Type B pancreatic cell (in vitro differentiated cells): ENCODE data around the gene HOXD4. TPM values are rescaled to one million over a fixed set of nuclear protein-coding genes. Genes with fewer than 3 reads are reported as not detected.

Experiments
- DNase-seq: peaks from one replicate; pipeline ENCODE4 v3.0.0; 2021; ENCODE audit warnings: mixed read lengths; ENCODE audit not compliant: unreplicated experiment; ENCODE audit errors: extremely low spot score
- H3K27ac Mint-ChIP-seq: 2 replicates; pipeline ENCODE4 v1.8.0; 2021; ENCODE audit warnings: mild to moderate bottlenecking, mixed read lengths
- H3K27me3 Mint-ChIP-seq: 2 replicates; pipeline ENCODE4 v1.8.0; 2021; ENCODE audit warnings: mixed read lengths
- H3K36me3 Mint-ChIP-seq: 2 replicates; pipeline ENCODE4 v1.8.0; 2021; ENCODE audit warnings: mixed read lengths
- H3K4me1 Mint-ChIP-seq: one replicate; pipeline ENCODE4 v1.8.0; 2021; ENCODE audit warnings: mixed read lengths; ENCODE audit not compliant: unreplicated experiment
- H3K4me3 Mint-ChIP-seq: 2 replicates; pipeline ENCODE4 v1.8.0; 2021; ENCODE audit warnings: mild to moderate bottlenecking, mixed read lengths
- H3K9me3 Mint-ChIP-seq: 2 replicates; pipeline ENCODE4 v1.8.0; 2021; ENCODE audit warnings: mixed read lengths
- CTCF ChIP-seq: fragments of 200-600 bp; sonication (generic); conservative IDR thresholded peaks from 2 replicates; pipeline ENCODE4 v1.5.0; 2021; ENCODE audit warnings: antibody characterized with exemption, mild to moderate bottlenecking
- total RNA-seq: library from RNA; stranded (reverse); gene quantifications from 2 replicates; pipeline ENCODE4 v1.2.1, GENCODE V29; 2021; ENCODE audit warnings: low replicate concordance

The HOXD4 gene
- total RNA-seq, 1 donor from 2014 or later = 37.0 TPM

DNA sequence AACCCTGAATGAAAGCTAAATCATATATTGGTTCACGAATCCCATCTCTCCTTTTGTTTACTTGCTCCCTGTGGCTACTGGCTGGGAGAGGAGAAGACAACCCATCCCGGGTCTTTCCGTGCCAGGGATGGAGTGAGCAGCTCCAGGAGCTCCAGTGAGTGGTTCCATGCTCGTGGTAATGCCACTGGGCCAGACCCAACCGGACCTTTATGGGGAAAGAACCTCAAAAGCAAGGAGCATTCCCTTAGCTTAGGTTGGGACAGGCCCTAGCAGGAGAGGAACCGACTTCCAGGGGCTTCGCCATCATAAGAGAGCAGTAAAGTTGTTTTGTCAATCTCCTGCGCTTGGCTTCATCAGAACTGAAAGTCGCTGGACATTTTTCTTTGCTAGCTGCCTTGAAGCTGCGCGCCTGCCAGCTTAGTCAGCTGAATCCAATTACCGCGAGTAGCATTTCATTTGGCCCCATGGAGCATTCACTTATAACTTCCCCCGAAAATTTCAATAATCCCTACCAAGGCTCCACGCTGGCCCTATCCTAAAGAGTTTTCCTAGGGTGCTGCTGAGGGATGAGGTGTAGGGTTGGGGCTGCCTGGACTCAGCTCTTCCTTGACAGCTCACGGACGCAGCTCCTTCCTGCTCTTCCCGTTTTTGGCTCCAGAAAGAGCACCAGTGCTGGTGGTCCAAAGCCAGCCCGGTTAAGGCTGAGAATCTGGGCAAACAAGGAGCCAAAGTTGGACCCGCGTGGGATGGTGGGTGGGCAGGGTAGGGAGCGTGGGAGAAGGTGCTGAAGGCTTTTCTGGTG, 10.7 kb downstream of the HOXD4 start:
- peaks cover 5% of the 10 kb centered on the region for H3K36me3 Mint-ChIP-seq
- no peak for DNase-seq
- peak overlapping the region; percentile 88 for H3K4me3 Mint-ChIP-seq
- peaks cover 95% of the 10 kb centered on the region for H3K27me3 Mint-ChIP-seq
- H3K4me1 Mint-ChIP-seq = peaks cover 51% of the 10 kb centered on the region
- TF ChIP-seq CTCF = no peak
- H3K27ac Mint-ChIP-seq = peak overlapping the region; percentile 64
- H3K9me3 Mint-ChIP-seq = no peaks in the 10 kb centered on the region

DNA sequence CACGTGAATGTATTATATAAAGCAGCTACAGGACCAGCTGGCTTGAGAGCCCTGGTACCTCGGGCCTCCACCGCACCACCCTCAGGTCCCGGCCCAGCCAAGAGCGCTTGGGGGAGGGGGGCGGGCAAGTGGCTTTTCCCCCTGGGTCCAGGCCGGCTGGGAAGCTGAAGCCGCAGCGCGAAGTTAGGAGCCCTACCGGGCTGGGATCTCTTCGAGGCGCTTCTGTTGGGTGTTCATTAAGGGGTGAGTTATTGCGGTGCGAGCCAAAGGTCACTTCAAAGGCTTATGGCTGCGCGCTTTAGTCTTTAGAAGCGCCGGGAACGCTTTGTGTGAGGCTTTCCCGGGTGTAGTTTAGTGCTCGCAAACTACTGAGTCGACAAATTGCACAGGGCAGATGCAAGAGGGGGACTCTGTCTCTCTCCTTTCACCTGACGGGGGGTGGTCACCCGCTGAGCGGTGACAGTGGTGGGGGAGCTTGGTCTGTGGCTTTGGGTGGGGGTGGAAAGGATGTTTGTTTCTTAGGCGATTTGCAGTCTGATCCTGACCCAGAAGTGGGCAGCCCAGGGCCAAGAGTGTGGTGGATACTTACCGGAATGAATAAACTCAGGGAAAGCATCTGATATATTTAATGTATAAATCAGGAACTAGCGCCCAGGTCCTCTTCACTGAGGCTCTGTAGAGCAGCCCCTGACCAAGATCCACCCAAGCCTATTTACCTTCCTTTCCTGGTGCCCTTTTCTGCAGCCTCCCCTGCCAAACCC, 11.7 kb downstream of the HOXD4 start:
- no peaks in the 10 kb centered on the region for H3K9me3 Mint-ChIP-seq
- peak overlapping the region; percentile 89 for H3K27ac Mint-ChIP-seq
- H3K36me3 Mint-ChIP-seq = peaks cover 13% of the 10 kb centered on the region
- H3K27me3 Mint-ChIP-seq = peaks cover 96% of the 10 kb centered on the region
- H3K4me1 Mint-ChIP-seq = peaks cover 49% of the 10 kb centered on the region
- H3K4me3 Mint-ChIP-seq = peak overlapping the region; percentile 87
- TF ChIP-seq CTCF = no peak
- DNase-seq = no peak

GRCh38 chr2:176163672-176164056, 12.3 kb downstream of the HOXD4 start:
- Mint-ChIP-seq H3K9me3 (no peaks in the 10 kb centered on the region), H3K27me3 (peaks cover 90% of the 10 kb centered on the region), H3K4me3 (peak overlapping the region; percentile 87), H3K27ac (peak overlapping the region; percentile 89), H3K36me3 (peaks cover 13% of the 10 kb centered on the region), H3K4me1 (peaks cover 44% of the 10 kb centered on the region)
- DNase-seq = no peak
- TF ChIP-seq CTCF = no peak

DNA sequence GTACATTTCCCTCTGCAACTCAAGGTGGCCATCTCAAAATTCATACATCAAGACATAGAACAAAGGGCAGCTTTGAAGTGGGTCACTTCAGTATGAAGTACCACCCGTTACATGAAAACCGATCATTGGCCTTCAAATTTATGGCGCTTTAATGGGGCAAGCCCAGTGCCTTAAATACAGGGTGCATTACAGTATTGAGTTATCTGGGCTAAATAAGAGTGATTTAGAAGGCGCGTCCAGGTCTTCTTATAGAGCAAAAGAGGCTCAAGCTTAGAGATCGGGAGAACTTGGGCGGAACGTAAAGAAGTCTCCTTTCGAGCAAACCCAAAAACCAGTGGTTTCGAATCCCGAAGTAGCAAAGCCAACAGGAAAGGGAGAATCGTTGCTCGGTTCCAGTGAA, 12.9 kb downstream of the HOXD4 start:
- DNase-seq = no peak
- peak overlapping the region; percentile 87 for H3K4me3 Mint-ChIP-seq
- H3K9me3 Mint-ChIP-seq = no peaks in the 10 kb centered on the region
- peaks cover 44% of the 10 kb centered on the region for H3K4me1 Mint-ChIP-seq
- peaks cover 89% of the 10 kb centered on the region for H3K27me3 Mint-ChIP-seq
- H3K27ac Mint-ChIP-seq = peak overlapping the region; percentile 89
- peaks cover 13% of the 10 kb centered on the region for H3K36me3 Mint-ChIP-seq
- TF ChIP-seq CTCF = no peak

GRCh38 chr2:176164611-176165369, 13.4 kb downstream of the HOXD4 start:
- TF ChIP-seq CTCF = no peak
- peaks cover 16% of the 10 kb centered on the region for H3K36me3 Mint-ChIP-seq
- no peaks in the 10 kb centered on the region for H3K9me3 Mint-ChIP-seq
- DNase-seq = no peak
- H3K4me1 Mint-ChIP-seq = peaks cover 49% of the 10 kb centered on the region
- H3K27me3 Mint-ChIP-seq = peaks cover 89% of the 10 kb centered on the region
- H3K27ac Mint-ChIP-seq = peak overlapping the region; percentile 89
- H3K4me3 Mint-ChIP-seq = peak overlapping the region; percentile 87
